G401 (cell line): ENCODE results near the gene HIRA. TPM values are rescaled to one million over a fixed set of nuclear protein-coding genes. Genes with fewer than 3 reads are reported as not detected.
"Not testable (repeated sequence)": the region's sequence is repeated elsewhere in the genome, so short reads cannot be mapped to it uniquely, and the experiment has no call there.

Source experiments
- DNase-seq: peaks from one replicate; pipeline ENCODE4 v3.0.0-alpha.2; 2015; ENCODE audit warnings: low spot score
- in situ Hi-C: cut with HindIII; loops from 2 replicates; pipeline ENCODE4 v1.10.0; 2016; ENCODE audit warnings: low sequenced_read_pairs, mixed read lengths
- total RNA-seq: library from RNA; depleted of rRNA; stranded (reverse); fragments of >200 nt; shearing (Covaris generic); gene quantifications from 2 replicates; pipeline ENCODE4 v1.2.3, GENCODE V29; 2014

HIRA gene
- total RNA-seq, 1 experiment from 2014 or later = 41.5 TPM

- in situ Hi-C loops, DNase-seq: not testable (repeated sequence)
Measured at GRCh38 chr22:19363541-19363940, 68.0 kb downstream of the HIRA start.

- in situ Hi-C loops = no loop called here
- DNase-seq = no peak
Measured at GRCh38 chr22:19361501-19362103, 69.9 kb downstream of the HIRA start.

- in situ Hi-C loops = no loop called here
- no peak for DNase-seq
Measured at GRCh38 chr22:19360862-19361261, 70.7 kb downstream of the HIRA start.

GRCh38 chr22:19360300-19360792 lies 71.2 kb downstream of the HIRA start:
- no peak for DNase-seq
- in situ Hi-C loops = no loop called here

- no peak for DNase-seq
- in situ Hi-C loops = no loop called here
Measured at GRCh38 chr22:19359554-19360299, 71.8 kb downstream of the HIRA start.

GRCh38 chr22:19358703-19359553 lies 72.6 kb downstream of the HIRA start:
- DNase-seq = no peak
- in situ Hi-C loops = no loop called here

- in situ Hi-C loops = no loop called here
- no peak for DNase-seq
Measured at GRCh38 chr22:19358195-19358594, 73.3 kb downstream of the HIRA start.

GRCh38 chr22:19357270-19358105 lies 74.0 kb downstream of the HIRA start:
- in situ Hi-C loops = no loop called here
- peak; percentile 4 for DNase-seq

- DNase-seq = no peak
- in situ Hi-C loops = no loop called here
Measured at GRCh38 chr22:19356708-19357269, 74.7 kb downstream of the HIRA start.

- in situ Hi-C loops = no loop called here
- no peak for DNase-seq
Measured at GRCh38 chr22:19355413-19356157, 75.9 kb downstream of the HIRA start.

- peak; percentile 59 for DNase-seq
- in situ Hi-C loops = no loop called here
Measured at GRCh38 chr22:19354201-19354600, 77.3 kb downstream of the HIRA start.

- peak; percentile 60 for DNase-seq
- in situ Hi-C loops = no loop called here
Measured at GRCh38 chr22:19353363-19354131, 78.0 kb downstream of the HIRA start.

GRCh38 chr22:19352766-19353165 lies 78.8 kb downstream of the HIRA start:
- in situ Hi-C loops = no loop called here
- peak; percentile 13 for DNase-seq

- in situ Hi-C loops = no loop called here
- DNase-seq = no peak
Measured at GRCh38 chr22:19352217-19352616, 79.3 kb downstream of the HIRA start.

GRCh38 chr22:19351604-19352003 lies 79.9 kb downstream of the HIRA start:
- in situ Hi-C loops = no loop called here

GRCh38 chr22:19350947-19351346 lies 80.6 kb downstream of the HIRA start:
- in situ Hi-C loops = no loop called here
- no peak for DNase-seq

More at GRCh38 chr22:19351604-19352003, 79.9 kb downstream of the HIRA start:
- no peak for DNase-seq

GRCh38 chr22:19350476-19350859 lies 81.1 kb downstream of the HIRA start:
- DNase-seq = no peak
- in situ Hi-C loops = no loop called here
